H1 (cell line): ENCODE data around the gene BLOC1S3.

Source experiments
- CTCF ChIP-seq, 3 experiments: IDR thresholded peaks; 1 replicate in 2 of 3; 2 replicates in 1 of 3; pipeline versions ENCODE4 v1.5.1 to v1.6.1; 2011; ENCODE audit warnings: low read length in 3 of 3, mild to moderate bottlenecking in 3 of 3, inconsistent platforms in 2 of 3, low read depth in 1 of 3, moderate library complexity in 1 of 3; ENCODE audit not compliant: insufficient read depth in 1 of 3; ENCODE audit errors: control extremely low read depth in 1 of 3
- EP300 ChIP-seq, 2 experiments: IDR thresholded peaks; 1 replicate in 1 of 2; 2 replicates in 1 of 2; pipeline ENCODE4 v1.6.1; 2011 to 2012; ENCODE audit warnings: low read depth in 2 of 2, low read length in 2 of 2, mild to moderate bottlenecking in 2 of 2, borderline replicate concordance in 1 of 2, inconsistent platforms in 1 of 2, moderate library complexity in 1 of 2
- EZH2 ChIP-seq: fragments of 200-600 bp; sonication (generic); IDR thresholded peaks from 2 replicates; pipeline ENCODE4 v1.7.1; 2012; ENCODE audit warnings: low read depth, mild to moderate bottlenecking, moderate library complexity, low read length, inconsistent platforms; ENCODE audit not compliant: severe bottlenecking
- JUND ChIP-seq: IDR thresholded peaks from 2 replicates; pipeline ENCODE4 v1.6.1; 2011; ENCODE audit warnings: mild to moderate bottlenecking, improper control_type of control experiment, low read length
- POLR2A ChIP-seq, 2 experiments: IDR thresholded peaks; 1 replicate in 1 of 2; 2 replicates in 1 of 2; pipeline ENCODE4 v1.6.1; 2011; ENCODE audit warnings: low read depth in 2 of 2, low read length in 2 of 2, mild to moderate bottlenecking in 2 of 2; ENCODE audit errors: control extremely low read depth in 1 of 2
- POLR2AphosphoS5 ChIP-seq: IDR thresholded peaks from 2 replicates; pipeline ENCODE4 v1.6.1; 2011; ENCODE audit warnings: low read depth, low read length
- SIRT6 ChIP-seq: IDR thresholded peaks from one replicate; pipeline ENCODE4 v1.7.1; 2012; ENCODE audit warnings: low read length, inconsistent platforms
- SRF ChIP-seq: IDR thresholded peaks from 2 replicates; pipeline ENCODE4 v1.6.1; 2011; ENCODE audit warnings: mild to moderate bottlenecking, low read depth, low read length, moderate library complexity
- SUZ12 ChIP-seq: fragments of 200-600 bp; sonication (generic); IDR thresholded peaks from 2 replicates; pipeline ENCODE4 v1.6.1; 2012; ENCODE audit warnings: mild to moderate bottlenecking, inconsistent platforms, low read length, moderate library complexity, mixed read lengths
- YY1 ChIP-seq: IDR thresholded peaks from 2 replicates; pipeline ENCODE4 v1.6.1; 2011; ENCODE audit warnings: low read depth, mild to moderate bottlenecking, low read length

GRCh38 chr19:45158503-45159209 is 19.9 kb upstream of the BLOC1S3 start:
- no peak for TF ChIP-seq EP300 (IDR thresholded peaks at IDR 0.05; ENCODE audit: borderline replicate concordance in 1 of 2, low read depth in 2 of 2, low read length in 2 of 2)
- no peak for TF ChIP-seq CTCF (IDR thresholded peaks at IDR 0.05; ENCODE audit: control extremely low read depth in 1 of 3, insufficient read depth in 1 of 3, low read depth in 1 of 3, low read length in 3 of 3)
- TF ChIP-seq POLR2AphosphoS5: no peak
- no peak for TF ChIP-seq SUZ12
- TF ChIP-seq POLR2A (IDR thresholded peaks at IDR 0.05; ENCODE audit: control extremely low read depth in 1 of 2, low read depth in 2 of 2, low read length in 2 of 2): no peak
- TF ChIP-seq SRF: no peak
- no peak for TF ChIP-seq YY1
- no peak for TF ChIP-seq JUND
- no peak for TF ChIP-seq EZH2
- TF ChIP-seq SIRT6: no peak
